IMR-90 (cell line): Measurements from ENCODE around the gene DUS1L. TPM values are rescaled to one million over a fixed set of nuclear protein-coding genes. Genes with fewer than 3 reads are reported as not detected.
A peak's percentile ranks its signal among the peaks of the same experiment; 100 is the strongest.

Experiments
- ATAC-seq: fragments of 200-7000 bp; cut with Tn5 transposase; 2 replicates; pipeline ENCODE4 v1.9.1; 2020; ENCODE audit warnings: low read depth, mild to moderate bottlenecking, moderate library complexity
- BruUV-seq: library from RNA; stranded (reverse); fragments of 400-500 nt; replicated peaks from 2 replicates; lab custom pipeline; 2021; lab: Mats Ljungman, UMichigan
- CTCF ChIA-PET: fragments of 300-600 bp; formaldehyde crosslinking; extraction: SDS; loops from one replicate; lab custom pipeline; 2021; ENCODE audit warnings: antibody characterized with exemption; lab: Yijun Ruan, JAX
- POLR2A ChIA-PET: fragments of 300-600 bp; sonication (Branson Sonifier 250); formaldehyde crosslinking; loops from one replicate; lab custom pipeline; 2022; ENCODE audit warnings: antibody characterized with exemption; ENCODE audit not compliant: unreplicated experiment; lab: Charles Lee
- DNase-seq: peaks from one replicate; pipeline ENCODE4 v3.0.0; 2013
- H2AFZ ChIP-seq: replicated peaks from 2 replicates; pipeline ENCODE3; 2013; ENCODE audit warnings: low read length, mild to moderate bottlenecking; ENCODE audit not compliant: poor library complexity
- H2AK5ac ChIP-seq: 2 replicates; pipeline ENCODE4 v1.6.1; 2013; ENCODE audit warnings: low read depth, low read length, inconsistent platforms
- H2AK9ac ChIP-seq: replicated peaks from 2 replicates; pipeline ENCODE3; 2013; ENCODE audit warnings: mild to moderate bottlenecking, low read depth, low read length, moderate library complexity; ENCODE audit not compliant: poor library complexity
- H2BK120ac ChIP-seq: 2 replicates; pipeline ENCODE4 v1.6.1; 2013; ENCODE audit warnings: low read depth, low read length, inconsistent platforms
- H2BK15ac ChIP-seq: 3 replicates; pipeline ENCODE4 v1.6.1; 2013; ENCODE audit warnings: low read depth, low read length, inconsistent platforms
- H2BK20ac ChIP-seq: 2 replicates; pipeline ENCODE4 v1.6.1; 2013; ENCODE audit warnings: low read depth, mild to moderate bottlenecking, inconsistent platforms, low read length, moderate library complexity
- H2BK5ac ChIP-seq: 2 replicates; pipeline ENCODE4 v1.6.1; 2013; ENCODE audit warnings: mild to moderate bottlenecking, low read depth, low read length, inconsistent platforms; ENCODE audit not compliant: poor library complexity, severe bottlenecking
- H3K14ac ChIP-seq: replicated peaks from 2 replicates; pipeline ENCODE4 v1.6.1; 2013; ENCODE audit warnings: low read depth, low read length, inconsistent platforms
- H3K18ac ChIP-seq: 2 replicates; pipeline ENCODE4 v1.6.1; 2013; ENCODE audit warnings: low read depth, low read length, control low read depth
- H3K23ac ChIP-seq: 2 replicates; pipeline ENCODE4 v1.6.1; 2013; ENCODE audit warnings: low read depth, low read length, inconsistent platforms
- H3K27ac ChIP-seq: 2 replicates; pipeline ENCODE4 v1.5.1; 2013; ENCODE audit warnings: mild to moderate bottlenecking, control low read depth, low read length; ENCODE audit not compliant: insufficient read depth
- H3K27me3 ChIP-seq: 2 replicates; pipeline ENCODE4 v1.6.1; 2013; ENCODE audit warnings: low read length; ENCODE audit not compliant: control insufficient read depth, insufficient read depth
- H3K36me3 ChIP-seq: 2 replicates; pipeline ENCODE4 v1.6.1; 2013; ENCODE audit warnings: low read length, mixed read lengths; ENCODE audit not compliant: control insufficient read depth, insufficient read depth
- H3K4ac ChIP-seq: 2 replicates; pipeline ENCODE4 v1.6.1; 2013; ENCODE audit warnings: low read depth, low read length, inconsistent platforms
- H3K4me1 ChIP-seq: 2 replicates; pipeline ENCODE4 v1.6.1; 2013; ENCODE audit warnings: low read length, mixed read lengths; ENCODE audit not compliant: control insufficient read depth, insufficient read depth
- H3K4me2 ChIP-seq: 2 replicates; pipeline ENCODE4 v1.6.1; 2013; ENCODE audit warnings: low read depth, mild to moderate bottlenecking, control low read depth, low read length, moderate library complexity
- H3K4me3 ChIP-seq: 2 replicates; pipeline ENCODE4 v1.5.1; 2013; ENCODE audit warnings: low read depth, mild to moderate bottlenecking, control low read depth, low read length, moderate library complexity; ENCODE audit not compliant: insufficient read depth
- H3K56ac ChIP-seq: 2 replicates; pipeline ENCODE4 v1.6.1; 2013; ENCODE audit warnings: low read length, inconsistent platforms; ENCODE audit not compliant: insufficient read depth; ENCODE audit errors: extremely low read depth
- H3K79me1 ChIP-seq, 2 experiments: 2 replicates each; pipeline ENCODE4 v1.6.1; 2013; ENCODE audit warnings: low read length in 2 of 2, inconsistent platforms in 1 of 2, low read depth in 1 of 2
- H3K9ac ChIP-seq: 2 replicates; pipeline ENCODE4 v1.6.1; 2013; ENCODE audit warnings: low read depth, low read length, control low read depth
- H3K9me1 ChIP-seq: 2 replicates; pipeline ENCODE4 v1.6.1; 2013; ENCODE audit warnings: low read length, inconsistent platforms; ENCODE audit not compliant: insufficient read depth
- H3K9me3 ChIP-seq: 2 replicates; pipeline ENCODE4 v1.6.1; 2013; ENCODE audit warnings: low read length; ENCODE audit not compliant: control insufficient read depth, insufficient read depth
- H4K20me1 ChIP-seq: 2 replicates; pipeline ENCODE4 v1.6.1; 2013; ENCODE audit warnings: low read length, inconsistent platforms; ENCODE audit not compliant: insufficient read depth
- H4K5ac ChIP-seq: 2 replicates; pipeline ENCODE4 v1.6.1; 2013; ENCODE audit warnings: mild to moderate bottlenecking, low read depth, low read length, control low read depth
- H4K8ac ChIP-seq, 2 experiments: 2 replicates each; pipeline ENCODE4 v1.6.1; 2013; ENCODE audit warnings: low read depth in 2 of 2, low read length in 2 of 2, control low read depth in 1 of 2, inconsistent platforms in 1 of 2
- H4K91ac ChIP-seq: 2 replicates; pipeline ENCODE4 v1.6.1; 2013; ENCODE audit warnings: low read depth, low read length, inconsistent platforms; ENCODE audit not compliant: insufficient read depth
- FOS ChIP-seq: fragments of 150-350 bp; IDR thresholded peaks from 2 replicates; pipeline ENCODE4 v1.6.1; 2016; ENCODE audit warnings: low read depth, low read length
- MAZ ChIP-seq: IDR thresholded peaks from 2 replicates; pipeline ENCODE4 v1.6.1; 2012; ENCODE audit warnings: low read depth, mild to moderate bottlenecking, low read length, improper control_type of control experiment, moderate library complexity, borderline replicate concordance
- MXI1 ChIP-seq: IDR thresholded peaks from 2 replicates; pipeline ENCODE4 v1.6.1; 2012; ENCODE audit warnings: low read depth, mild to moderate bottlenecking, low read length, moderate library complexity, borderline replicate concordance
- RAD21 ChIP-seq: IDR thresholded peaks from 2 replicates; pipeline ENCODE4 v1.6.1; 2012; ENCODE audit warnings: low read length, improper control_type of control experiment
- WGBS, 2 experiments: methylation state at CpG; one replicate each; pipeline versions ENCODE4 v1.1.5 to v1.1.7; 2013; ENCODE audit warnings: missing lambda C conversion rate in 2 of 2; ENCODE audit not compliant: insufficient read length in 1 of 2; ENCODE audit errors: extremely low coverage in 2 of 2; 5-methylcytosine and 5-hydroxymethylcytosine counted together
- dilution Hi-C: fragments of 300-500 bp; cut with HindIII; formaldehyde crosslinking; loops from one replicate; pipeline ENCODE4 v1.14.3; 2018; ENCODE audit warnings: low sequenced_read_pairs; ENCODE audit not compliant: unreplicated experiment
- in situ Hi-C: fragments of 300-500 bp; cut with MboI; formaldehyde crosslinking; loops from 3 replicates; pipeline ENCODE4 v1.14.3; 2019; ENCODE audit warnings: low sequenced_read_pairs, inconsistent platforms, mixed read lengths
- intact Hi-C: fragments of 100-400 bp; cut with micrococcal nuclease; formaldehyde crosslinking; loops from 2 replicates; pipeline ENCODE4 v1.10.0; 2022
- polyA plus RNA-seq, 3 experiments: library from polyadenylated mRNA; depleted of rRNA; stranded (reverse); fragments of >200 nt; gene quantifications; 2 replicates each; pipeline ENCODE4 v1.2.3, GENCODE V29; 2012; ENCODE audit warnings: low replicate concordance in 1 of 3
- total RNA-seq: library from RNA; depleted of rRNA; stranded (reverse); fragments of >200 nt; gene quantifications from 2 replicates; pipeline ENCODE4 v1.2.3, GENCODE V29; 2012

DUS1L gene
- total and polyA plus RNA-seq, 2 of the 4 experiments (the other 2 are of a cell fraction) = 29.0 to 76.9 TPM

GRCh38 chr17:82051776-82052637 lies 13.6 kb downstream of the DUS1L start, which contains the start of the genes GPS1 and RFNG:
GPS1 (plus strand) TSS chr17:82051898; CDS start chr17:82051932, 34 bp downstream.
RFNG (minus strand) TSS chr17:82051811; CDS start chr17:82051766, 45 bp downstream.
- Histone ChIP-seq H2BK20ac (no peak within 1 kb of the TSS), H4K8ac (peak within 1 kb of the TSS; percentile 84 to 91), H2AK9ac (peak within 1 kb of the TSS; percentile 100), H2BK5ac (peak within 1 kb of the TSS; percentile 63), H3K79me1 (peaks cover 16 to 45% of the 10 kb centered on the region in 2 experiments), H4K91ac (peak within 1 kb of the TSS; percentile 23), H3K27ac (peak within 1 kb of the TSS; percentile 72), H3K23ac (peak within 1 kb of the TSS; percentile 64), H2BK120ac (no peak within 1 kb of the TSS; the same call in none of the 2 replicates), H2BK15ac (no peak within 1 kb of the TSS), H3K14ac (peak within 1 kb of the TSS; percentile 71), H3K4me3 (peak within 1 kb of the TSS; percentile 99), H4K5ac (peak within 1 kb of the TSS; percentile 81), H2AFZ (peak within 1 kb of the TSS; percentile 91), H3K18ac (no peak within 1 kb of the TSS; the same call in 1 of the 2 replicates), H3K56ac (no peak within 1 kb of the TSS; the same call in 1 of the 2 replicates), H3K9me1 (peaks cover 7% of the 10 kb centered on the region), H3K4me2 (peak within 1 kb of the TSS; percentile 93), H3K9me3 (no peaks in the 10 kb centered on the region), H3K36me3 (peaks cover 59% of the 10 kb centered on the region), H3K27me3 (no peaks in the 10 kb centered on the region), H3K4me1 (peaks cover 18% of the 10 kb centered on the region), H4K20me1 (peaks cover 7% of the 10 kb centered on the region), H2AK5ac (peak within 1 kb of the TSS; percentile 96), H3K4ac (peak within 1 kb of the TSS; percentile 87), H3K9ac (peak within 1 kb of the TSS; percentile 94)
- ATAC-seq (peak; percentile 86), DNase-seq (peak; percentile 16)
- 1% methylated on average over 60 of the region's 94 CpGs; no CpG with 5 or more reads in 1 of the 2 experiments for WGBS, 2 experiments
- in situ Hi-C loops (no loop called here), dilution Hi-C loops (no loop called here), intact Hi-C loops (no loop called here)
- ChIA-PET CTCF (no interaction called here), POLR2A (no interaction called here)
- no TSS peak for BruUV-seq
- TF ChIP-seq RAD21 (no peak), MXI1 (peak; percentile 76), MAZ (peak; percentile 85; the same call in 1 of the 2 replicates), FOS (no peak)
